Measurements from ENCODE around the gene ZRANB3.
A peak's percentile ranks its signal among the peaks of the same experiment; 100 is the strongest.
"Not testable (repeated sequence)": the region's sequence is repeated elsewhere in the genome, so short reads cannot be mapped to it uniquely, and the experiment has no call there.

ZRANB3 gene

GRCh38 chr2:135424849-135425248, 106.2 kb downstream of the ZRANB3 start:
- H3K4me2 ChIP-seq (ENCODE audit: low read length), result no peak overlapping the region
- H3K27me3 ChIP-seq (ENCODE audit: low read depth, low read length), result no peaks in the 10 kb centered on the region
- H3K9me3 ChIP-seq (ENCODE audit: insufficient read depth, low read length), result no peaks in the 10 kb centered on the region
- no peaks in the 10 kb centered on the region for H3K4me1 ChIP-seq (ENCODE audit: low read length)
- H3K9ac ChIP-seq (ENCODE audit: low read length), result no peak overlapping the region
- H4K20me1 ChIP-seq (ENCODE audit: insufficient read depth, low read length), result no peaks in the 10 kb centered on the region
- TF ChIP-seq EZH2phosphoT487 (IDR thresholded peaks at IDR 0.05; ENCODE audit: low read depth) (no peak), CTCF (IDR thresholded peaks at IDR 0.05; ENCODE audit: low read depth, low read length) (no peak)
- no peak overlapping the region for H2AFZ ChIP-seq (ENCODE audit: low read depth, low read length)
- no peaks in the 10 kb centered on the region for H3K79me2 ChIP-seq (ENCODE audit: low read length)
- no peak overlapping the region for H3K4me3 ChIP-seq (ENCODE audit: low read length)
- no peaks in the 10 kb centered on the region for H3K36me3 ChIP-seq (replicated peaks; ENCODE audit: low read depth, low read length)
- H3K27ac ChIP-seq (ENCODE audit: low read length), result no peak overlapping the region

- Histone ChIP-seq H3K79me2 (ENCODE audit: low read length) (no peaks in the 10 kb centered on the region), H3K9me3 (ENCODE audit: insufficient read depth, low read length) (no peaks in the 10 kb centered on the region), H2AFZ (ENCODE audit: low read depth, low read length) (no peak overlapping the region), H3K4me1 (ENCODE audit: low read length) (peaks cover 5% of the 10 kb centered on the region), H3K4me3 (ENCODE audit: low read length) (no peak overlapping the region), H3K36me3 (replicated peaks; ENCODE audit: low read depth, low read length) (no peaks in the 10 kb centered on the region), H3K27me3 (ENCODE audit: low read depth, low read length) (no peaks in the 10 kb centered on the region), H3K4me2 (ENCODE audit: low read length) (no peak overlapping the region), H3K27ac (ENCODE audit: low read length) (no peak overlapping the region), H3K9ac (ENCODE audit: low read length) (no peak overlapping the region), H4K20me1 (ENCODE audit: insufficient read depth, low read length) (no peaks in the 10 kb centered on the region)
- TF ChIP-seq EZH2phosphoT487 (IDR thresholded peaks at IDR 0.05; ENCODE audit: low read depth) (no peak), CTCF (IDR thresholded peaks at IDR 0.05; ENCODE audit: low read depth, low read length) (no peak)
Measured at GRCh38 chr2:135422898-135423297, 108.1 kb downstream of the ZRANB3 start.

GRCh38 chr2:135411646-135412045, 119.4 kb downstream of the ZRANB3 start:
- Histone ChIP-seq H3K9ac (ENCODE audit: low read length) (no peak overlapping the region), H4K20me1 (ENCODE audit: insufficient read depth, low read length) (no peaks in the 10 kb centered on the region), H3K27me3 (ENCODE audit: low read depth, low read length) (no peaks in the 10 kb centered on the region), H3K9me3 (ENCODE audit: insufficient read depth, low read length) (no peaks in the 10 kb centered on the region), H3K4me3 (ENCODE audit: low read length) (no peak overlapping the region), H3K36me3 (replicated peaks; ENCODE audit: low read depth, low read length) (no peaks in the 10 kb centered on the region), H2AFZ (ENCODE audit: low read depth, low read length) (no peak overlapping the region), H3K27ac (ENCODE audit: low read length) (no peak overlapping the region), H3K4me1 (ENCODE audit: low read length) (peaks cover 21% of the 10 kb centered on the region), H3K79me2 (ENCODE audit: low read length) (no peaks in the 10 kb centered on the region), H3K4me2 (ENCODE audit: low read length) (no peak overlapping the region)
- no peak for TF ChIP-seq CTCF (IDR thresholded peaks at IDR 0.05; ENCODE audit: low read depth, low read length)
- TF ChIP-seq EZH2phosphoT487 (IDR thresholded peaks at IDR 0.05; ENCODE audit: low read depth), result no peak

- H3K79me2 ChIP-seq (ENCODE audit: low read length), result no peaks in the 10 kb centered on the region
- TF ChIP-seq CTCF (IDR thresholded peaks at IDR 0.05; ENCODE audit: low read depth, low read length), result no peak
- TF ChIP-seq EZH2phosphoT487 (IDR thresholded peaks at IDR 0.05; ENCODE audit: low read depth), result no peak
Measured at GRCh38 chr2:135409436-135409835, 121.6 kb downstream of the ZRANB3 start.

GRCh38 chr2:135396259-135396658, 134.8 kb downstream of the ZRANB3 start:
- H4K20me1 ChIP-seq (ENCODE audit: insufficient read depth, low read length); H3K9ac ChIP-seq (ENCODE audit: low read length); H3K36me3 ChIP-seq (replicated peaks; ENCODE audit: low read depth, low read length); H3K9me3 ChIP-seq (ENCODE audit: insufficient read depth, low read length); H3K4me2 ChIP-seq (ENCODE audit: low read length); H2AFZ ChIP-seq (ENCODE audit: low read depth, low read length); H3K27me3 ChIP-seq (ENCODE audit: low read depth, low read length); H3K27ac ChIP-seq (ENCODE audit: low read length); H3K4me3 ChIP-seq (ENCODE audit: low read length); H3K4me1 ChIP-seq (ENCODE audit: low read length); H3K79me2 ChIP-seq (ENCODE audit: low read length): not testable (repeated sequence)

More at GRCh38 chr2:135409436-135409835, 121.6 kb downstream of the ZRANB3 start:
- Histone ChIP-seq H2AFZ (ENCODE audit: low read depth, low read length) (no peak overlapping the region), H3K27ac (ENCODE audit: low read length) (peak overlapping the region; percentile 8; the same call in 1 of the 2 replicates), H3K4me2 (ENCODE audit: low read length) (peak overlapping the region; percentile 40), H3K9ac (ENCODE audit: low read length) (no peak overlapping the region), H3K9me3 (ENCODE audit: insufficient read depth, low read length) (no peaks in the 10 kb centered on the region), H4K20me1 (ENCODE audit: insufficient read depth, low read length) (no peaks in the 10 kb centered on the region), H3K36me3 (replicated peaks; ENCODE audit: low read depth, low read length) (no peaks in the 10 kb centered on the region), H3K4me1 (ENCODE audit: low read length) (peaks cover 21% of the 10 kb centered on the region), H3K27me3 (ENCODE audit: low read depth, low read length) (no peaks in the 10 kb centered on the region), H3K4me3 (ENCODE audit: low read length) (no peak overlapping the region)

Data from OCI-LY3 (cell line).